ENCODE data around the gene PSIP1.

PSIP1 gene

DNA sequence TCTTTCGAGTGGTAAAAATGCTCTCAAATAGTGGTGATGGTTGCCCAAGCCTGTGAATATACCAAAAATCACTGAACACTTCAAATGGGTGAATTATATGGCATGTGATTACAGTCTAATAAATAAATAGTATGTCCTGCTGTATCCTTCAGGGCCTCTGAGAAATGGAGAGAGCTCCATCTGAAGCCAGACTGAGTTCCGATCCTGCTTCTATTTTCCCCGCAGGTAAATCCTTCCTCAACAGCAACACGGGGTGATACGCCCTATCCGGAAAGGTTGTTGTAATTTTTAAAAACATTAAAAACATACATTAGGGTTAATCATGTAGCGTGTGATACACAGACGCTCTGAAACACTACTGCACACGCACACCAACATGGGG is 88.8 kb downstream of the PSIP1 start:
- peaks cover 6 to 11% of the 10 kb centered on the region in 2 experiments for H3K36me3 ChIP-seq (ENCODE audit: control insufficient read depth in 1 of 2, insufficient read depth in 2 of 2, low read length in 2 of 2)
- peak overlapping the region; percentile 76 for H3K4me3 ChIP-seq (ENCODE audit: low read depth, low read length)
- H3K4me1 ChIP-seq (ENCODE audit: control insufficient read depth in 1 of 2, insufficient read depth in 2 of 2, low read length in 2 of 2), result no peaks in the 10 kb centered on the region
- peak overlapping the region; percentile 89 for H3K9ac ChIP-seq (ENCODE audit: low read length)
- H3K23ac ChIP-seq (ENCODE audit: low read length), result no peak overlapping the region
- no CpG with 5 or more reads among the region's 9 CpGs for WGBS (ENCODE audit: extremely low coverage, insufficient coverage, insufficient read length)
- H2BK12ac ChIP-seq (ENCODE audit: low read length), result no peak overlapping the region
- peak overlapping the region; percentile 72 for H3K14ac ChIP-seq (ENCODE audit: low read length)
- H3K18ac ChIP-seq (ENCODE audit: low read length), result peak overlapping the region; percentile 26
- H4K12ac ChIP-seq (ENCODE audit: low read depth, low read length), result peak overlapping the region; percentile 86
- peaks cover 11% of the 10 kb centered on the region for H3K79me2 ChIP-seq (ENCODE audit: control insufficient read depth, insufficient read depth, low read length, poor library complexity)
- H2BK5ac ChIP-seq (ENCODE audit: low read depth, low read length, poor library complexity), result peak overlapping the region; percentile 62
- H2AK5ac ChIP-seq (ENCODE audit: low read length), result peak overlapping the region; percentile 32
- H3K9me3 ChIP-seq (ENCODE audit: insufficient read depth, low read depth, low read length), result no peaks in the 10 kb centered on the region
- H2BK120ac ChIP-seq (ENCODE audit: insufficient read depth, low read length, poor library complexity), result peak overlapping the region; percentile 59
- peak overlapping the region; percentile 8 for H3K27ac ChIP-seq (ENCODE audit: low read depth, low read length)
- H2AFZ ChIP-seq (ENCODE audit: insufficient read depth, low read length, poor library complexity), result peak overlapping the region; percentile 74
- peak overlapping the region; percentile 77 for H3K4me2 ChIP-seq (ENCODE audit: low read length)
- H3K79me1 ChIP-seq (ENCODE audit: low read length), result peaks cover 8% of the 10 kb centered on the region
- H4K91ac ChIP-seq (ENCODE audit: low read depth, low read length), result peak overlapping the region; percentile 86
- DNase-seq, result no peak
- peak overlapping the region; percentile 66 for H3K4ac ChIP-seq (ENCODE audit: low read depth, low read length)
- no peaks in the 10 kb centered on the region for H3K27me3 ChIP-seq (ENCODE audit: insufficient read depth, low read length)
- peak overlapping the region; percentile 96 for H4K8ac ChIP-seq (ENCODE audit: low read depth, low read length)

DNA sequence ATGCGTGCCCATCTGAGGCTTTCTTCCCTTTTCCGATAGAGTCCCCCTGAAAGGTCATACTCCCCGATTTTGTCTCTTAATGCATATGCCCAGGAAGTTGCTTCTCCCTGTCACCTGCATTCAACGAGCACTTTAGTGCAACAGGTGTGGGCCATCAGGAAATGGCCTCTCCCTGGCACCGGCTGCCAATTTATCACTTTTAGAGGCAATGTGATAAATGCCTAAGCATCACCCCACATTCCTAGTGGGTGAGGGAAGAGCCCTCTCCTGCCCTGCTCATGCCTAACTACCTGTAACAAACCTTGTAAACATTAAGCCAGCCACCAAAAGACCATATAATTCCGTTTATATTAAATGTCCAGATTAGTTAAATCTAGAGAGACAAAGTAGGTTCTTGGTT is 89.2 kb downstream of the PSIP1 start:
- peaks cover 6 to 11% of the 10 kb centered on the region in 2 experiments for H3K36me3 ChIP-seq (ENCODE audit: control insufficient read depth in 1 of 2, insufficient read depth in 2 of 2, low read length in 2 of 2)
- no peak overlapping the region for H3K23ac ChIP-seq (ENCODE audit: low read length)
- no peak overlapping the region for H4K8ac ChIP-seq (ENCODE audit: low read depth, low read length)
- no peak overlapping the region for H3K27ac ChIP-seq (ENCODE audit: low read depth, low read length)
- no peak overlapping the region for H4K12ac ChIP-seq (ENCODE audit: low read depth, low read length)
- H3K4me2 ChIP-seq (ENCODE audit: low read length), result no peak overlapping the region
- no peak for DNase-seq
- H3K4me3 ChIP-seq (ENCODE audit: low read depth, low read length), result no peak overlapping the region
- H2AFZ ChIP-seq (ENCODE audit: insufficient read depth, low read length, poor library complexity), result no peak overlapping the region
- peaks cover 11% of the 10 kb centered on the region for H3K79me2 ChIP-seq (ENCODE audit: control insufficient read depth, insufficient read depth, low read length, poor library complexity)
- H2AK5ac ChIP-seq (ENCODE audit: low read length), result no peak overlapping the region
- peaks cover 8% of the 10 kb centered on the region for H3K79me1 ChIP-seq (ENCODE audit: low read length)
- H3K18ac ChIP-seq (ENCODE audit: low read length), result no peak overlapping the region
- H2BK5ac ChIP-seq (ENCODE audit: low read depth, low read length, poor library complexity), result no peak overlapping the region
- H4K91ac ChIP-seq (ENCODE audit: low read depth, low read length), result no peak overlapping the region
- no peak overlapping the region for H2BK12ac ChIP-seq (ENCODE audit: low read length)
- WGBS (ENCODE audit: extremely low coverage, insufficient coverage, insufficient read length), result no CpG with 5 or more reads among the region's 6 CpGs
- no peak overlapping the region for H3K4ac ChIP-seq (ENCODE audit: low read depth, low read length)
- H3K9me3 ChIP-seq (ENCODE audit: insufficient read depth, low read depth, low read length), result no peaks in the 10 kb centered on the region
- peaks cover 0 to 2% of the 10 kb centered on the region in 2 experiments for H3K4me1 ChIP-seq (ENCODE audit: control insufficient read depth in 1 of 2, insufficient read depth in 2 of 2, low read length in 2 of 2)
- H3K9ac ChIP-seq (ENCODE audit: low read length), result no peak overlapping the region
- no peak overlapping the region for H2BK120ac ChIP-seq (ENCODE audit: insufficient read depth, low read length, poor library complexity)
- H3K27me3 ChIP-seq (ENCODE audit: insufficient read depth, low read length), result no peaks in the 10 kb centered on the region
- no peak overlapping the region for H3K14ac ChIP-seq (ENCODE audit: low read length)

GRCh38 chr9:15420796-15421195 is 90.0 kb downstream of the PSIP1 start:
- Histone ChIP-seq H2BK120ac (ENCODE audit: insufficient read depth, low read length, poor library complexity) (no peak overlapping the region), H3K27ac (ENCODE audit: low read depth, low read length) (no peak overlapping the region), H4K91ac (ENCODE audit: low read depth, low read length) (no peak overlapping the region), H4K8ac (ENCODE audit: low read depth, low read length) (no peak overlapping the region), H2AK5ac (ENCODE audit: low read length) (no peak overlapping the region), H3K4ac (ENCODE audit: low read depth, low read length) (no peak overlapping the region), H3K79me2 (ENCODE audit: control insufficient read depth, insufficient read depth, low read length, poor library complexity) (peaks cover 11% of the 10 kb centered on the region), H4K12ac (ENCODE audit: low read depth, low read length) (no peak overlapping the region), H3K23ac (ENCODE audit: low read length) (no peak overlapping the region), H3K14ac (ENCODE audit: low read length) (no peak overlapping the region), H3K79me1 (ENCODE audit: low read length) (peaks cover 8% of the 10 kb centered on the region), H2BK5ac (ENCODE audit: low read depth, low read length, poor library complexity) (no peak overlapping the region), H3K4me3 (ENCODE audit: low read depth, low read length) (no peak overlapping the region), H3K4me1 (ENCODE audit: control insufficient read depth in 1 of 2, insufficient read depth in 2 of 2, low read length in 2 of 2) (peaks cover 0 to 2% of the 10 kb centered on the region in 2 experiments), H3K9me3 (ENCODE audit: insufficient read depth, low read depth, low read length) (no peaks in the 10 kb centered on the region), H3K9ac (ENCODE audit: low read length) (no peak overlapping the region), H3K27me3 (ENCODE audit: insufficient read depth, low read length) (no peaks in the 10 kb centered on the region), H2BK12ac (ENCODE audit: low read length) (no peak overlapping the region), H3K4me2 (ENCODE audit: low read length) (no peak overlapping the region), H3K18ac (ENCODE audit: low read length) (no peak overlapping the region), H2AFZ (ENCODE audit: insufficient read depth, low read length, poor library complexity) (no peak overlapping the region), H3K36me3 (ENCODE audit: control insufficient read depth in 1 of 2, insufficient read depth in 2 of 2, low read length in 2 of 2) (peaks cover 4 to 7% of the 10 kb centered on the region in 2 experiments)
- WGBS (ENCODE audit: extremely low coverage, insufficient coverage, insufficient read length), result no CpG with 5 or more reads among the region's 5 CpGs
- no peak for DNase-seq

DNA sequence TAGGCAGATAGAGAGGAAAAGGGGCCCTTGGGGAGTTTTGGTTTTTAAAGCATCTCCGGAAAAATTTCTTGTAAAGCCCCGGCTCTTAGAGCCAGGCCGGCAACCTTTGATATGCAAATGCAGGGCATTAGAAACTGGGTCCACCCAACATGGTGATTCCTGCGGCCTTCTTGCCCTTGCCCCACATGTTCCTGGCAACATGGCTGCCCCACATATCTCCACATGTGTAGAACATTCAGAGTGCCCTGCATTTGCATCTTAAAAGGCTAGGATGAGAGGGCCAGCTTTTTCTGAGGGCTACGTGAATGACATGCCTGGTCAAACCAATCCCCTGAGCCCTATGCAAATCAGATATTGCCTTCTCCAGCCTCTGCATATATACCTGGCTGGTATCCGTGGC is 93.1 kb downstream of the PSIP1 start:
- H3K23ac ChIP-seq (ENCODE audit: low read length), result no peak overlapping the region
- H4K12ac ChIP-seq (ENCODE audit: low read depth, low read length), result no peak overlapping the region
- no peak overlapping the region for H3K4ac ChIP-seq (ENCODE audit: low read depth, low read length)
- no peak overlapping the region for H3K4me2 ChIP-seq (ENCODE audit: low read length)
- H3K9ac ChIP-seq (ENCODE audit: low read length), result no peak overlapping the region
- no peak overlapping the region for H4K8ac ChIP-seq (ENCODE audit: low read depth, low read length)
- no peaks in the 10 kb centered on the region for H3K36me3 ChIP-seq (ENCODE audit: control insufficient read depth in 1 of 2, insufficient read depth in 2 of 2, low read length in 2 of 2)
- WGBS (ENCODE audit: extremely low coverage, insufficient coverage, insufficient read length), result no CpG with 5 or more reads among the region's 6 CpGs
- no peak overlapping the region for H3K27ac ChIP-seq (ENCODE audit: low read depth, low read length)
- no peak overlapping the region for H2AFZ ChIP-seq (ENCODE audit: insufficient read depth, low read length, poor library complexity)
- no peak overlapping the region for H2BK12ac ChIP-seq (ENCODE audit: low read length)
- peaks cover 5% of the 10 kb centered on the region for H3K79me1 ChIP-seq (ENCODE audit: low read length)
- no peak overlapping the region for H2BK120ac ChIP-seq (ENCODE audit: insufficient read depth, low read length, poor library complexity)
- H3K18ac ChIP-seq (ENCODE audit: low read length), result no peak overlapping the region
- H2AK5ac ChIP-seq (ENCODE audit: low read length), result no peak overlapping the region
- H2BK5ac ChIP-seq (ENCODE audit: low read depth, low read length, poor library complexity), result no peak overlapping the region
- no peak overlapping the region for H4K91ac ChIP-seq (ENCODE audit: low read depth, low read length)
- H3K4me1 ChIP-seq (ENCODE audit: control insufficient read depth in 1 of 2, insufficient read depth in 2 of 2, low read length in 2 of 2), result peaks cover 0 to 2% of the 10 kb centered on the region in 2 experiments
- H3K27me3 ChIP-seq (ENCODE audit: insufficient read depth, low read length), result no peaks in the 10 kb centered on the region
- H3K79me2 ChIP-seq (ENCODE audit: control insufficient read depth, insufficient read depth, low read length, poor library complexity), result peaks cover 4% of the 10 kb centered on the region
- H3K14ac ChIP-seq (ENCODE audit: low read length), result no peak overlapping the region
- no peak for DNase-seq
- no peak overlapping the region for H3K4me3 ChIP-seq (ENCODE audit: low read depth, low read length)
- no peaks in the 10 kb centered on the region for H3K9me3 ChIP-seq (ENCODE audit: insufficient read depth, low read depth, low read length)
